Liver (tissue), 9 donors: ENCODE data around the gene PSD. TPM values are rescaled to one million over a fixed set of nuclear protein-coding genes. Genes with fewer than 3 reads are reported as not detected.

Source experiments
- DNase-seq: peaks from one replicate; pipeline ENCODE4 v3.0.0-alpha.2; 2017; ENCODE audit warnings: low spot score
- H3K27ac ChIP-seq, 2 donors: one replicate each; pipeline ENCODE4 v1.7.0; 2013; ENCODE audit warnings: inconsistent platforms in 2 of 2, low read length in 2 of 2, control low read depth in 1 of 2, low read depth in 1 of 2, mild to moderate bottlenecking in 1 of 2
- H3K27me3 ChIP-seq, 4 donors: one replicate each; pipeline versions ENCODE4 v1.6.1 to v1.7.0; 2013; ENCODE audit warnings: low read length in 3 of 4, inconsistent platforms in 1 of 4, mild to moderate bottlenecking in 1 of 4, moderate library complexity in 1 of 4; ENCODE audit not compliant: control insufficient read depth in 4 of 4, insufficient read depth in 4 of 4
- H3K36me3 ChIP-seq, 4 donors: one replicate each; pipeline versions ENCODE4 v1.6.1 to v1.7.0; 2013; ENCODE audit warnings: low read length in 3 of 4, mild to moderate bottlenecking in 3 of 4, low read depth in 1 of 4, moderate library complexity in 1 of 4; ENCODE audit not compliant: control insufficient read depth in 4 of 4, insufficient read depth in 3 of 4
- H3K4me1 ChIP-seq, 4 donors: one replicate each; pipeline versions ENCODE4 v1.6.1 to v1.7.0; 2013; ENCODE audit warnings: low read length in 3 of 4, mild to moderate bottlenecking in 3 of 4, moderate library complexity in 1 of 4; ENCODE audit not compliant: control insufficient read depth in 4 of 4, insufficient read depth in 4 of 4
- H3K4me3 ChIP-seq, 3 donors: one replicate each; pipeline versions ENCODE4 v1.6.1 to v1.7.0; 2013; ENCODE audit warnings: low read length in 3 of 3, control low read depth in 1 of 3, low read depth in 1 of 3, mild to moderate bottlenecking in 1 of 3
- H3K9ac ChIP-seq, 2 donors: one replicate each; pipeline ENCODE4 v1.7.0; 2013; ENCODE audit warnings: low read length in 2 of 2, mild to moderate bottlenecking in 2 of 2, moderate library complexity in 2 of 2, control low read depth in 1 of 2, low read depth in 1 of 2
- H3K9me3 ChIP-seq, 4 donors: one replicate each; pipeline versions ENCODE4 v1.6.1 to v1.7.0; 2013; ENCODE audit warnings: low read length in 3 of 4; ENCODE audit not compliant: control insufficient read depth in 4 of 4
- EGR1 ChIP-seq, 2 donors: IDR thresholded peaks; 2 replicates each; pipeline ENCODE4 v1.6.1; 2016 to 2018; ENCODE audit warnings: antibody characterized with exemption in 2 of 2, low read depth in 2 of 2
- FOXA1 ChIP-seq: IDR thresholded peaks from 2 replicates; pipeline ENCODE4 v1.6.1; 2016; ENCODE audit warnings: antibody characterized with exemption
- FOXA2 ChIP-seq: IDR thresholded peaks from 2 replicates; pipeline ENCODE4 v1.6.1; 2016; ENCODE audit warnings: antibody characterized with exemption
- GABPA ChIP-seq, 2 donors: IDR thresholded peaks in 1 of 2; conservative IDR thresholded peaks in 1 of 2; 2 replicates each; pipeline ENCODE4 v1.6.1; 2016; ENCODE audit warnings: antibody characterized with exemption in 2 of 2, mild to moderate bottlenecking in 1 of 2, moderate library complexity in 1 of 2
- HNF4A ChIP-seq, 2 donors: conservative IDR thresholded peaks; 2 replicates each; pipeline ENCODE4 v1.6.1; 2016; ENCODE audit warnings: antibody characterized with exemption in 2 of 2, mild to moderate bottlenecking in 2 of 2
- HNF4G ChIP-seq: IDR thresholded peaks from 2 replicates; pipeline ENCODE4 v1.6.1; 2016; ENCODE audit warnings: antibody characterized with exemption
- JUND ChIP-seq, 2 donors: IDR thresholded peaks; 2 replicates each; pipeline ENCODE4 v1.6.1; 2016; ENCODE audit warnings: antibody characterized with exemption in 2 of 2
- NR2F2 ChIP-seq: IDR thresholded peaks from 2 replicates; pipeline ENCODE4 v1.6.1; 2016; ENCODE audit warnings: antibody characterized with exemption
- RAD21 ChIP-seq, 2 donors: IDR thresholded peaks; 2 replicates each; pipeline ENCODE4 v1.6.1; 2016; ENCODE audit warnings: antibody characterized with exemption in 2 of 2, mild to moderate bottlenecking in 2 of 2
- RXRA ChIP-seq, 2 donors: IDR thresholded peaks; 2 replicates each; pipeline ENCODE4 v1.6.1; 2017 to 2018; ENCODE audit warnings: antibody characterized with exemption in 2 of 2, mild to moderate bottlenecking in 1 of 2
- SP1 ChIP-seq: IDR thresholded peaks from 2 replicates; pipeline ENCODE4 v1.6.1; 2018; ENCODE audit warnings: antibody characterized with exemption, mild to moderate bottlenecking
- TAF1 ChIP-seq: conservative IDR thresholded peaks from 2 replicates; pipeline ENCODE4 v1.6.1; 2016; ENCODE audit warnings: antibody characterized with exemption, mild to moderate bottlenecking
- YY1 ChIP-seq: IDR thresholded peaks from 2 replicates; pipeline ENCODE4 v1.6.1; 2016; ENCODE audit warnings: antibody characterized with exemption, mild to moderate bottlenecking
- WGBS: extraction: QIAGEN DNeasy Blood & Tissue Kit; methylation state at CpG from one replicate; pipeline ENCODE4 v1.1.7; 2013; 5-methylcytosine and 5-hydroxymethylcytosine counted together
- polyA plus RNA-seq, 2 donors: library from polyadenylated mRNA; stranded (reverse) in 1 of 2; unstranded in 1 of 2; fragments of 200-250 nt in 1 of 2; fragments of >200 nt in 1 of 2; fragmentation: Nextera tagmentation in 1 of 2; extraction: Ambion mirVana in 1 of 2; gene quantifications; one replicate each; pipeline versions ENCODE4 v1.2.1 to v1.2.3, GENCODE V29; 2013 to 2015
- total RNA-seq, 2 donors: library from RNA; depleted of rRNA; stranded (reverse); fragments of >200 nt; gene quantifications; one replicate each; pipeline ENCODE4 v1.2.3, GENCODE V29; 2014
- TF ChIP-seq, protein P1 (sequence below): IDR thresholded peaks from 2 replicates; pipeline ENCODE4 v1.6.1; 2016; ENCODE audit warnings: antibody characterized with exemption, mild to moderate bottlenecking
- TF ChIP-seq, protein P2 (sequence below): IDR thresholded peaks from 2 replicates; pipeline ENCODE4 v1.6.1; 2016; ENCODE audit warnings: antibody characterized with exemption
- TF ChIP-seq, protein P3 (sequence below): fragments of 150-350 bp; IDR thresholded peaks from 2 replicates; pipeline ENCODE4 v1.5.1; 2017; ENCODE audit warnings: improper control_type of control experiment, low read depth, low read length; ENCODE audit not compliant: missing input control
- TF ChIP-seq, protein P4 (sequence below): IDR thresholded peaks from 2 replicates; pipeline ENCODE4 v1.6.1; 2016; ENCODE audit warnings: antibody characterized with exemption
- donor health status: healthy.
- donor health status: healthy.
- donor health status: healthy.
- donor health status: healthy.
- donor health status: healthy.

Gene PSD
- total and polyA plus RNA-seq, 4 donors: 0.56 to 1.3 (median 0.71) TPM

DNA sequence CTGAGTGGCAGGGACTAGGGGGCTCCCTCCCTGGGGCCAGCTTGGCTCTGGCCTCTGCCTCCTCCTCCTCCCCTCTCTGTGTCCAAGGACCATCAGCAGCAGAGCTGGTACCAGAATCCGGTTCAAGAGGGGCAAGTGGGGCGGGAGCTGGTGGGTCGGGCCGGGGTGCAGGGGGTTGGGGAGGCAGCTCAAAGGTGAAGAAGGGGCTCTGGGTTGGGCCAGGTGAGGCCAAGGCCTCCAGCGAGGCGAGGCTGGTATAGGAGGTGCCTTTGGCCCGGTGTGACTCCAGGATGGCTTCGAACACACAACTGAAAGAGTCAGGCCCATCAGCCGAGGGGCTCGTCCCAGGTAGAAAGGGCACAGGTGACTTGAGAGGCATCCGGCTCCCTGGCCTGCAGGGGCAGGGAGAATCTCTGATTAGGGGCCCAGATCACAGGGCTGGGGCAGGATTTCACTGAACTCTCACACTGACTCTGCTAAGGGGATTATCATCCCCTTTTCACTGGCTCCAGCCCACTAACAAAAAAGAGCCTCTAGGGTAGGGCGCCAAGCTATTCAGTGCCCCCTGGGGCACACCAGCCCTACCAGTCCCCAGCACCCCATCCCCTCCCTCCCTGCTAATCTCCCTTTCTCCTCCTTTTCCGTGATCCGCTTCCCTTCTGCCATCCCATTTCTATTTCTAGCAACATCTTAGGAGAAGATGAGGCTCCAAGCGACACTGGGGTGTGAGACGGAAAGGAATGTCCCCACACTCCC is 4.6 kb downstream of the PSD start (continued):
- TF ChIP-seq, protein P1, sequence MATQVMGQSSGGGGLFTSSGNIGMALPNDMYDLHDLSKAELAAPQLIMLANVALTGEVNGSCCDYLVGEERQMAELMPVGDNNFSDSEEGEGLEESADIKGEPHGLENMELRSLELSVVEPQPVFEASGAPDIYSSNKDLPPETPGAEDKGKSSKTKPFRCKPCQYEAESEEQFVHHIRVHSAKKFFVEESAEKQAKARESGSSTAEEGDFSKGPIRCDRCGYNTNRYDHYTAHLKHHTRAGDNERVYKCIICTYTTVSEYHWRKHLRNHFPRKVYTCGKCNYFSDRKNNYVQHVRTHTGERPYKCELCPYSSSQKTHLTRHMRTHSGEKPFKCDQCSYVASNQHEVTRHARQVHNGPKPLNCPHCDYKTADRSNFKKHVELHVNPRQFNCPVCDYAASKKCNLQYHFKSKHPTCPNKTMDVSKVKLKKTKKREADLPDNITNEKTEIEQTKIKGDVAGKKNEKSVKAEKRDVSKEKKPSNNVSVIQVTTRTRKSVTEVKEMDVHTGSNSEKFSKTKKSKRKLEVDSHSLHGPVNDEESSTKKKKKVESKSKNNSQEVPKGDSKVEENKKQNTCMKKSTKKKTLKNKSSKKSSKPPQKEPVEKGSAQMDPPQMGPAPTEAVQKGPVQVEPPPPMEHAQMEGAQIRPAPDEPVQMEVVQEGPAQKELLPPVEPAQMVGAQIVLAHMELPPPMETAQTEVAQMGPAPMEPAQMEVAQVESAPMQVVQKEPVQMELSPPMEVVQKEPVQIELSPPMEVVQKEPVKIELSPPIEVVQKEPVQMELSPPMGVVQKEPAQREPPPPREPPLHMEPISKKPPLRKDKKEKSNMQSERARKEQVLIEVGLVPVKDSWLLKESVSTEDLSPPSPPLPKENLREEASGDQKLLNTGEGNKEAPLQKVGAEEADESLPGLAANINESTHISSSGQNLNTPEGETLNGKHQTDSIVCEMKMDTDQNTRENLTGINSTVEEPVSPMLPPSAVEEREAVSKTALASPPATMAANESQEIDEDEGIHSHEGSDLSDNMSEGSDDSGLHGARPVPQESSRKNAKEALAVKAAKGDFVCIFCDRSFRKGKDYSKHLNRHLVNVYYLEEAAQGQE: no peak
- TF ChIP-seq, protein P2, sequence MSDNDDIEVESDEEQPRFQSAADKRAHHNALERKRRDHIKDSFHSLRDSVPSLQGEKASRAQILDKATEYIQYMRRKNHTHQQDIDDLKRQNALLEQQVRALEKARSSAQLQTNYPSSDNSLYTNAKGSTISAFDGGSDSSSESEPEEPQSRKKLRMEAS: no peak
- TF ChIP-seq FOXA1: no peak
- TF ChIP-seq TAF1: no peak
- TF ChIP-seq HNF4G: no peak
- no peak for TF ChIP-seq NR2F2

DNA sequence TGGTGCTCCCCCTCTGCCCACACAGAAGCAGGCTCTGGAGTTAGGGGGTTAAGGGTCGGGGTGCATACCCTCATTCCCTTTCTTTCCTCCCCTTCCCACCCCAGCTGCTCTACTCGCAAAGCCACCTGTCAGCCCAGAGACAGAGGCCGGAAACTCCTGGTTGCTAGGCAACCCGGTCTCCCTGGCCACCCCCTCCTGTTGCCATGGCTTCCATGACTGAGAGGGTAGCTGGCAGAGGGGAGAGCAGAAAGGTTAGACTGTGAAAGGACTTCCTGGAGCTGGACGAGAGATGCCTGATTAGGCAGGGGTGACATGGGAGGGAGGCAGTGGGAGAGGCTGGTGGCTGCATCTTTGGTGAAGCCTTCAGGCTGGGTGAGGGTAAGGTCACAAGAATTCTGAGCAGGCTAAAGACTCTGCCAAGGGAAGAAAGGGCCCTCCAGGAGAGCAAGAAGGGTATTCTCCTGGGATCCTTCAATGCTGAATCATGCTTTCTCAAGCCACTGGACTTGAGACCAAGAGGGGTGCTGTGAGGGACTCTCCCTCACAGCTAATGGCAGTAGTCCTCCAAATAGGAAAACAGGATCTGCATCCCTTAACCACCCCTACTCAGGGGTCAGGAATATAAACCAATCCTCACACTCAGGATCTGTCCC is 5.4 kb downstream of the PSD start:
- H3K9ac ChIP-seq: no peak overlapping the region
- no peak for DNase-seq
- no peaks in the 10 kb centered on the region for H3K9me3 ChIP-seq
- H3K4me1 ChIP-seq: peaks cover 2 to 8% (median 5%) of the 10 kb centered on the region in 4 donors
- TF ChIP-seq YY1 (no peak), SP1 (no peak), FOXA2 (no peak), FOXA1 (no peak)
- peaks cover 0 to 19% (median 6%) of the 10 kb centered on the region in 4 donors for H3K27me3 ChIP-seq
- H3K27ac ChIP-seq: no peak overlapping the region
- H3K36me3 ChIP-seq: no peaks in the 10 kb centered on the region
- WGBS: 28% methylated on average over 5 of the region's 5 CpGs
- H3K4me3 ChIP-seq: no peak overlapping the region

DNA sequence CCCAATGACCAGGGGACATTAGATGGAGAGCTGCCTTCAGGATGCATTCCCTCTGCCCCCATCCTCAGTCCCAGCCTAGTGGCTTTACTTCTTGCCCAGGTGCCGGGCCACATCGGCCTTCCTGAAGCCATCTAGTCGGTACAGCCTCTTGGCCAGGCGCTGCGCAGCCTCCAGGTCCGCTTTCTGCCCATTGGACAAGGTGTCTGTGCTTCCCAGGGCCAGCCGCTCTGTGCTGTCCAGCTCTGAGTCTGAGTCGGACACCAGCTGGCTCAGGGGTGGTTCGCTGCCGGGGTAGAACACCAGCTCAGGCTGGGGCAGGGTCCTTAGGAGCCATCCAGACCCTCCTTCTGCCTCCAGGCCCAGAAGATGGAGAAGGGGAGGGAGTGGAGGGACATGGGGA is 6.3 kb downstream of the PSD start:
- TF ChIP-seq RAD21 (IDR thresholded peaks at IDR 0.05): no peak
- TF ChIP-seq NR2F2: no peak
- no peak for TF ChIP-seq RXRA (IDR thresholded peaks at IDR 0.05)
- TF ChIP-seq YY1: no peak
- no peak for TF ChIP-seq JUND (IDR thresholded peaks at IDR 0.05)
- TF ChIP-seq TAF1: no peak
- TF ChIP-seq FOXA2: no peak
- no peak for TF ChIP-seq EGR1 (IDR thresholded peaks at IDR 0.05; ENCODE audit: low read depth in 2 of 2)
- TF ChIP-seq, protein P2: no peak
- TF ChIP-seq, protein P3, sequence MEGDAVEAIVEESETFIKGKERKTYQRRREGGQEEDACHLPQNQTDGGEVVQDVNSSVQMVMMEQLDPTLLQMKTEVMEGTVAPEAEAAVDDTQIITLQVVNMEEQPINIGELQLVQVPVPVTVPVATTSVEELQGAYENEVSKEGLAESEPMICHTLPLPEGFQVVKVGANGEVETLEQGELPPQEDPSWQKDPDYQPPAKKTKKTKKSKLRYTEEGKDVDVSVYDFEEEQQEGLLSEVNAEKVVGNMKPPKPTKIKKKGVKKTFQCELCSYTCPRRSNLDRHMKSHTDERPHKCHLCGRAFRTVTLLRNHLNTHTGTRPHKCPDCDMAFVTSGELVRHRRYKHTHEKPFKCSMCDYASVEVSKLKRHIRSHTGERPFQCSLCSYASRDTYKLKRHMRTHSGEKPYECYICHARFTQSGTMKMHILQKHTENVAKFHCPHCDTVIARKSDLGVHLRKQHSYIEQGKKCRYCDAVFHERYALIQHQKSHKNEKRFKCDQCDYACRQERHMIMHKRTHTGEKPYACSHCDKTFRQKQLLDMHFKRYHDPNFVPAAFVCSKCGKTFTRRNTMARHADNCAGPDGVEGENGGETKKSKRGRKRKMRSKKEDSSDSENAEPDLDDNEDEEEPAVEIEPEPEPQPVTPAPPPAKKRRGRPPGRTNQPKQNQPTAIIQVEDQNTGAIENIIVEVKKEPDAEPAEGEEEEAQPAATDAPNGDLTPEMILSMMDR: no peak
- no peak for TF ChIP-seq FOXA1
- no peak for TF ChIP-seq HNF4G
- TF ChIP-seq HNF4A (conservative IDR thresholded peaks at IDR 0.05): no peak
- TF ChIP-seq, protein P1: no peak
- TF ChIP-seq SP1: no peak
- TF ChIP-seq, protein P4, sequence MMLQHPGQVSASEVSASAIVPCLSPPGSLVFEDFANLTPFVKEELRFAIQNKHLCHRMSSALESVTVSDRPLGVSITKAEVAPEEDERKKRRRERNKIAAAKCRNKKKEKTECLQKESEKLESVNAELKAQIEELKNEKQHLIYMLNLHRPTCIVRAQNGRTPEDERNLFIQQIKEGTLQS: no peak
- TF ChIP-seq GABPA (IDR thresholded peaks at IDR 0.05 in 1 of 2, conservative IDR thresholded peaks at IDR 0.05 in 1 of 2): no peak
- H3K36me3 ChIP-seq: no peaks in the 10 kb centered on the region
- DNase-seq: no peak
- peaks cover 2 to 8% (median 5%) of the 10 kb centered on the region in 4 donors for H3K4me1 ChIP-seq
- peaks cover 0 to 25% (median 6%) of the 10 kb centered on the region in 4 donors for H3K27me3 ChIP-seq
- H3K27ac ChIP-seq: no peak overlapping the region
- no peak overlapping the region for H3K9ac ChIP-seq
- H3K4me3 ChIP-seq: no peak overlapping the region
- 87% methylated on average over 10 of the region's 10 CpGs for WGBS
- H3K9me3 ChIP-seq: no peaks in the 10 kb centered on the region
